Endothelial cell of umbilical vein (primary cell): Measurements from ENCODE around the gene MYO9A.

Source experiments
- EZH2 ChIP-seq: IDR thresholded peaks from 2 replicates; pipeline ENCODE4 v1.6.1; 2012; ENCODE audit warnings: borderline replicate concordance, low read depth, mild to moderate bottlenecking, moderate library complexity, low read length, inconsistent platforms; ENCODE audit not compliant: severe bottlenecking
- FOS ChIP-seq: IDR thresholded peaks from 2 replicates; pipeline ENCODE4 v1.6.1; 2011; ENCODE audit warnings: mild to moderate bottlenecking, low read length, moderate library complexity, borderline replicate concordance; ENCODE audit not compliant: insufficient read depth
- GATA2 ChIP-seq: IDR thresholded peaks from 2 replicates; pipeline ENCODE4 v1.7.0; 2011; ENCODE audit warnings: low read depth, mild to moderate bottlenecking, moderate library complexity, mixed read lengths, low read length; ENCODE audit not compliant: insufficient read length, insufficient read depth
- JUN ChIP-seq: IDR thresholded peaks from 2 replicates; pipeline ENCODE4 v1.6.1; 2011; ENCODE audit warnings: borderline replicate concordance, low read depth; ENCODE audit not compliant: insufficient read length, insufficient read depth
- MYC ChIP-seq: IDR thresholded peaks from one replicate; pipeline ENCODE4 v1.6.1; 2011; ENCODE audit warnings: mild to moderate bottlenecking, low read depth, low read length
- POLR2A ChIP-seq: IDR thresholded peaks from 2 replicates; pipeline ENCODE4 v1.6.1; 2012; ENCODE audit warnings: low read depth, mild to moderate bottlenecking, control low read depth, low read length
- POLR2AphosphoS5 ChIP-seq: IDR thresholded peaks from 2 replicates; pipeline ENCODE4 v1.6.1; 2012; ENCODE audit warnings: low read depth, mild to moderate bottlenecking, control low read depth, low read length, moderate library complexity; ENCODE audit not compliant: insufficient read depth
- TF ChIP-seq, protein P1 (sequence below), 2 donors: IDR thresholded peaks; 1 replicate in 1 of 2; 2 replicates in 1 of 2; pipeline ENCODE4 v1.5.1; 2011; ENCODE audit warnings: low read length in 2 of 2, mild to moderate bottlenecking in 2 of 2, moderate library complexity in 2 of 2, control low read depth in 1 of 2, inconsistent platforms in 1 of 2, low read depth in 1 of 2; ENCODE audit not compliant: insufficient read depth in 1 of 2; ENCODE audit errors: extremely low read depth in 1 of 2
- TF ChIP-seq, protein P2 (sequence below): IDR thresholded peaks from 2 replicates; pipeline ENCODE4 v1.6.1; 2011; ENCODE audit not compliant: insufficient read depth, insufficient read length

DNA sequence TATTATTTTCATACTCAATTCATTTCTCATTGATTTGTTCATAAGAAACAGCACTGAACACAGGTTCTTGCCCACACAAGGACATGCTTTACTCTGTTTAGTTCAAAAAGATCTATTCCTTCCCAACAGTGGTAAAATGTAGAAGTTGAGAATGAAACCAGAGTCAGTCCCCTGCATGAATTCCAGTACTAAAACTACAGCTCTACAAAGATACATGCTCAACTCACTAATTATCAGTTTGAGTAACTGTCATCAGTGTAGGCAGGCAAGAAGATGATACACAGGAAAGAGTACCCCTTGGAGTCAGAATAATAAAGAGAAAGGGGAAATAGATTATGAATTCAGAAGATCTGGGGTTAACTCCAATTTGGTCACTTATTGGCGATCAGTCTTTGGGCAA lies 264.4 kb downstream of the MYO9A start:
- no peak for TF ChIP-seq POLR2A
- TF ChIP-seq, protein P1, sequence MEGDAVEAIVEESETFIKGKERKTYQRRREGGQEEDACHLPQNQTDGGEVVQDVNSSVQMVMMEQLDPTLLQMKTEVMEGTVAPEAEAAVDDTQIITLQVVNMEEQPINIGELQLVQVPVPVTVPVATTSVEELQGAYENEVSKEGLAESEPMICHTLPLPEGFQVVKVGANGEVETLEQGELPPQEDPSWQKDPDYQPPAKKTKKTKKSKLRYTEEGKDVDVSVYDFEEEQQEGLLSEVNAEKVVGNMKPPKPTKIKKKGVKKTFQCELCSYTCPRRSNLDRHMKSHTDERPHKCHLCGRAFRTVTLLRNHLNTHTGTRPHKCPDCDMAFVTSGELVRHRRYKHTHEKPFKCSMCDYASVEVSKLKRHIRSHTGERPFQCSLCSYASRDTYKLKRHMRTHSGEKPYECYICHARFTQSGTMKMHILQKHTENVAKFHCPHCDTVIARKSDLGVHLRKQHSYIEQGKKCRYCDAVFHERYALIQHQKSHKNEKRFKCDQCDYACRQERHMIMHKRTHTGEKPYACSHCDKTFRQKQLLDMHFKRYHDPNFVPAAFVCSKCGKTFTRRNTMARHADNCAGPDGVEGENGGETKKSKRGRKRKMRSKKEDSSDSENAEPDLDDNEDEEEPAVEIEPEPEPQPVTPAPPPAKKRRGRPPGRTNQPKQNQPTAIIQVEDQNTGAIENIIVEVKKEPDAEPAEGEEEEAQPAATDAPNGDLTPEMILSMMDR (IDR thresholded peaks at IDR 0.05; ENCODE audit: extremely low read depth in 1 of 2, insufficient read depth in 1 of 2, low read depth in 1 of 2, low read length in 2 of 2) = no peak
- no peak for TF ChIP-seq EZH2
- no peak for TF ChIP-seq FOS
- no peak for TF ChIP-seq JUN
- no peak for TF ChIP-seq POLR2AphosphoS5
- TF ChIP-seq, protein P2, sequence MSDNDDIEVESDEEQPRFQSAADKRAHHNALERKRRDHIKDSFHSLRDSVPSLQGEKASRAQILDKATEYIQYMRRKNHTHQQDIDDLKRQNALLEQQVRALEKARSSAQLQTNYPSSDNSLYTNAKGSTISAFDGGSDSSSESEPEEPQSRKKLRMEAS = no peak
- no peak for TF ChIP-seq MYC
- TF ChIP-seq GATA2 = no peak
